Anterior cingulate cortex (tissue), 58 donors: Measurements from ENCODE around the gene EPB41L4A.
"Not testable (repeated sequence)": the region's sequence is repeated elsewhere in the genome, so short reads cannot be mapped to it uniquely, and the experiment has no call there.

ENCODE experiments used
- DNase-seq, 58 donors: peaks; one replicate each; lab custom pipeline; 2025; lab: John Stamatoyannopoulos, UW

EPB41L4A gene

DNA sequence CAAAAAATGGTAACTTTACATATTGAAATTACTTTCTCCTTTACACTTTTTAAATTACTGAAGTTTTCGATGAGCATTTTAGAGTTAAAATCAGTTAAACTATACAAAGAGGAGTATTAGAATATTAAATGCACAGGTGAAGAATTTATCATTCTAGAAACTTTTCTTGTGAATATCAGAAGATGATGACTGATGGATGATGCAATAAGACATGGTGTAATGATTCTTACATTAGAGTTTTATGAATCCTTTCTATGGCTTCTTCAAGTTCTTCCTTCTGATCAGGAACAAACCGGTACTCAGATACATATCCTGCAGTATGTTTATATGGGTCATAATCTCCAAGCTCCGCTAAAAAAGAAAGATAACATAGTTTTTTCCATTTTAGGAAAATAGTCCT is 154.4 kb downstream of the EPB41L4A start:
- DNase-seq: no peak

- no peak for DNase-seq
Measured at GRCh38 chr5:112264151-112264550, 154.9 kb downstream of the EPB41L4A start.

DNA sequence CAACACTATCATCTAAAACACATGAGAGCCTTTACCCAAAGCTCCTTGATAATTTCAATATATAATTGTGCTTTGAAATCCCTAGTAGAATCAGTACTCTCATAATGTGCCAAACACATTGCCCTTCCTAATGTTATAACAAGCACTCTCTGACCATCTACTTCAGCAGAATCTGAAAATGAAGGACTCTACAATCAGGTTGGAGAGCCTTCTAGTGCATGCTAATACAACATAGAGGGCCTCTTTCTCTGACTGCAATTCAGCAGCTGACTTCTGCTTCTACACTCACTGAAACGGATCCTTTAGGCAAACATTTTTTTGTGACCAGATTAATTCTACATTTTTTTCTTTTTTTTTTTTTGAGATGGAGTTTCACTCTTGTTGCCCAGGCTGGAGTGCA is 155.6 kb downstream of the EPB41L4A start:
- DNase-seq: no peak

- DNase-seq: no peak
Measured at GRCh38 chr5:112258571-112258970, 160.5 kb downstream of the EPB41L4A start.

- no peak for DNase-seq
Measured at GRCh38 chr5:112257976-112258375, 161.1 kb downstream of the EPB41L4A start.

DNA sequence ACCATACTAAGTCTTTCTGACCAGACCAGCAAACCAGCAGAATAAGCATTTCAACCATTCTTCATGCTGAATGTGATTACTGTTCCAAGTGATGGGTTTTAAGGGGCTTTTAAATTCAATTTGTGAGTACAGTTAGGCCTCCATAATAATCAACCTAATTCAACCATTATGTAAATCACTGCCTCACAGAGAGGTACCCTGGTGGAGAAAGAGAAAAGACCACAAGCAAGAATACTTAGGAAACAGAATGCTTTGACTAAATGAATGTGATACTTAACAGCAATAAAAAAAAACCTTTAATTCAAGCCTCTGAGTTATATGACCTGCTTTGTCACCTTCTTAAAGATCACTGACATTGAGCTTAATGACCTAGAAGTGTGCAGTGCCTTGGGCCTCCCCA is 162.1 kb downstream of the EPB41L4A start:
- DNase-seq: no peak

DNA sequence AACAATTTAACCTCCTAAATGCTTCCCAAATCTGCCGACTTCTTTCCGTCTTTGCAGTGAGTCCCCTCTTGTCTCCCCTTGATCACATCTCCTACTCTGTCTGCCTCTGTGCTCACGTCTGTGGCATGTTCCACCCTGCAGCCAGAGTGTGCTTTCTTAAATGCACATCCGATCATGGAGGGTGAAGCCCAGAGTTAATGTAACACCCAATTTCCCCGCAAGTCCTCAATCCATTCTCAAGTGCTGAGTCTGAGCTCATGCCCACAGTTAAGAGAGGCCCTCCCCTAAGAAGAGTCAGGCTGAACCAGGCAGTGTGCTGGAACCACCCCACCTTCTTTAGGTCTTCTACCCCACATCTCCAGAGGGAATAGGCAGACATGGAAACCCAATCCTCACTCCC is 164.8 kb downstream of the EPB41L4A start:
- DNase-seq: no peak

GRCh38 chr5:112253478-112254250 is 165.4 kb downstream of the EPB41L4A start:
- peak in 1 of 58 donors; percentile 3 for DNase-seq

DNA sequence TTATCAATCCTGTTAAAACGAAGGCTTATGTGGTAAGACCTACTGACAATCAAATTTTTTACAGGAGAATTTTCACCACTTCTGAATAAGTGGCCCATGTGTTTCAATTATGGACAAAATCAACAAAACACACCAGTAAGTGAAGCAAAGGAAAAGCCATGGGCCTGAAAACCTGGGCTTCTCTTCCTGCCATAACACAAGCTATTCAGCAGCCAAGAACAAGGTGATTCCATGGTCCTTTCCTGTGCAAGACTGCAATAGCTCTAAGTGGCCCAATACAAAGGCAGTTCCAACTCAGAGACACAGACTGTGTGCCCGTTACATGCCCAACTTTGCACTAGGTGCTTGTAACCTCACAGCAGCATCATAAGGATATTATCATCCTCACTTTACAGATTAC is 168.5 kb downstream of the EPB41L4A start:
- no peak for DNase-seq

- no peak for DNase-seq
Measured at GRCh38 chr5:112248623-112249022, 170.5 kb downstream of the EPB41L4A start.

GRCh38 chr5:112247960-112248359 is 171.1 kb downstream of the EPB41L4A start:
- DNase-seq: no peak

DNA sequence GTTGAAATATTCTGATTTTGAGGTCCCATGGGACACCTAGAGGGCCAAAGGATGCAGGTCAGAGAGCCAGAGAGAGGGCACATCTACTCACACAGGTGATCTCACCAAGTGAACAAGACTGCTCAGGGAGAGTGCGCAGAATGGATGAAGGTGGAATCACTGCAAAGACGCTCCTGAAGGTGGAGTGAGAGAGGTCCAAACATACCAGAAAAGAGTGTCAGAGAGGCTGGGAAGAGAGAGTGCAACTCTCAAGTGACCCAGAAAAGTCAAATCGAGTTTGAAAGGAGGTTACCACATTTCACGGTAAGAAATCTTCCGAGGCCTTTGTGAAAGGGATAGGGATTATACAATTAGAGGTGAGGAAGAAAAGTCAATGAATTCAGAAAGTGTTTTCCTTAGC is 173.4 kb downstream of the EPB41L4A start:
- no peak for DNase-seq

DNA sequence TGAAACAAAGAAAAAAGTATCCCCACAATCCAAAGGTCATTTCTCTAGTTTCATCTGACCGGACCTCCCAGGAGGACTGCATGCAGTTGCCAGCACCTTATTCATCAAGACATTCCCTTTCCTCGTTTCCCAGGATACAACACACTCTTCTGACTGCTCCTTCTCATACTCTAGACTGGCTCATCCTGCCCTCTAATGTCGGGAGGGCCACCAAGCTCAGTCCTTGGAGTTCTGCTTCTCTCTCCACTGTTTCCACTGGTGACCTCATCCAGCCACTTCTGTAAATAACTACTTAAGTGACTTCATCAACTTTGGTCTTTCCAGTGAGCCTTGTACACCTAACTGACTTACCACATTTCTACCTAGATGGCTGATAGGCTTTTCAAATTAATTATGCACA is 179.1 kb downstream of the EPB41L4A start:
- peak in 2 of 58 donors; percentile 0 to 15 for DNase-seq

DNA sequence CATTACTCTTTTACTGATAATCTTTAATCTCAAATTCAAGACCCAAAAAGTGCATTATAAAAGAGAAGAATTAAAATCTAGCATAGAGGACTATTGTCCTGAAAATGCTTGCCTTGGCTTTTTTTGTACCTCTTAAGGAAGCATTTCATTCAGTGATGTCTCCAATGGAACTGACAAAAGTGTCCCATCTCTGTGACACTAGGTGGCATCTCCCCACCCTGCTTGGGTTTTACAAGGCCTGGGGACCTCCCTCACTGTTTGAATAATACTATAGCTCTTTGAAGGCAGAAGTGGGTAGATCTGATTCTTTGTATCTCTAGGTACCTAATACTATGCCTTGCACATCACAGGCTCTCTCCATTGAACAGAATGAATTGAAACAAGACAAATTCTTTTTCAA is 180.6 kb downstream of the EPB41L4A start:
- peak in 1 of 58 donors; percentile 1 for DNase-seq

GRCh38 chr5:112237456-112237855 is 181.6 kb downstream of the EPB41L4A start:
- DNase-seq: no peak

- no peak for DNase-seq
Measured at GRCh38 chr5:112234000-112234399, 185.1 kb downstream of the EPB41L4A start.

DNA sequence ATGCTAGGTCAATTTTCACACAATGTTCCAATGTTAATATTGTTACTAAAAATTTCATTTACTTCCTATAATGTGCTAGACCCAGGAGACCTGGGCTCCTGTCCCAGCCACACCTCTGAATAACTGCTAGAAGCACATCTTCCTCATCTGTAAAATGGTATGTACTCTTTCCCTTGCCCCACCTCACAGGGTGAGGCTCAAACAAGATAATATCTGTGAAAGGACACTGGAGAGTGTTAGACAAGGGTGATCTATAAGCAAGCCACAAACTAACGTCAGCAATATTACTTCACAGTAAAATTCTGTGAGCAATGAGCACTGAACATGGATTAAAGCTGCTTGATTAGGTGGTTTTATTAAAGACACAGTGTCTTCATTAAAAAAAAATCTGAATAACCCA is 186.4 kb downstream of the EPB41L4A start:
- no peak for DNase-seq

DNA sequence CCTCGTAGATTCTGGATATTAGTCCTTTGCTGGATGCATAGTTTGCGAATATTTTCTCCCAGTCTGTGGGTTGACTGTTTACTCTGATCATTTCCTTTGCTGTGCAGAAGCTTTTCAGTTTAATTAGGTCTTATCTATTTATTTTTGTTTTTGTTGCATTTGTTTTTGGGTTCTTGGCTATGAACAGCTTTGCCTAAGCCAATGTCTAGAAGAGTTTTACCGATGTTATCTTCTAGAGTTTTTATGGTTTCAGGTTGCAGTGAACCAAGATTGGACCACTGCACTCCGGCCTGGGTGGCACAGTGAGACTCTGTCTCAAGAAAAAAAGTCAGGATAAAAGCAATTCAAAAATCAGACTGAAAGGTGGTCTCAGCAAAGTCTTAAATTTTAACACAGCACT is 188.5 kb downstream of the EPB41L4A start:
- DNase-seq: no peak

- DNase-seq: peak in 12 of 58 donors; percentile 2 to 27 (median 10)
Measured at GRCh38 chr5:112228667-112229066, 190.4 kb downstream of the EPB41L4A start.

DNA sequence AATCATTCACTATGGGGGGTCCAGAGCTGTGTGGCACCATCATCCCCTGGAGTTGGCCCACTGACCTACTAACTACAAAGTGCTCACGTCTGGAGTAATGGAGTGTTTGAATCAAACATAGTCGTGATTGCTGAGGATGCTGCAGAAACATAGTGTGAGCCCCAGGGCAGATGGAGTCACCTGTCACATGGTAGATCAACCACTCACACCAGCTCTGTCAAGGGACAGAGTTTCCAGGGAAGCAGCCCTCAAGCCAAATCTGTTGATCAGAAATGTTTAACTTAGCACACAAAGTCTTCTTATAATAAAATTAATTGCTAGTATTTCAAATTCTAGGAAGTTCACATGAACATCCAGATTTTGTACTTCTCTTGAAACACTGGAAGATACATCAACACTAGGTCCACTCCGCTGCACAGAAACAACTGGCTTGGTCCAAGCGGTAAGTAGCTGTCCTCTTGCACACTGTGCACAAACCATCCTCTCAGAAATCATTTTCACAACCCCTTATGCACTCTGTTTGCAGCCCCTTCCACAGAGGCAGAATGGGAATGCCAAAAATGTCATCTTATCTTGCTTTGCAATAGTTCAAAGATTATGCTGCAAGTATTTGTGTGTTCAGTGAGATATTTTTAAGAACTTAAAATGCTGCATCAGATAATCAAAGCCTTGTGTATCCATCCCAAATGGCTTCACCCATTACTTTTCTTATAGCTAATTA is 191.0 kb downstream of the EPB41L4A start:
- no peak for DNase-seq

GRCh38 chr5:112226215-112226614 is 192.9 kb downstream of the EPB41L4A start:
- no peak for DNase-seq

DNA sequence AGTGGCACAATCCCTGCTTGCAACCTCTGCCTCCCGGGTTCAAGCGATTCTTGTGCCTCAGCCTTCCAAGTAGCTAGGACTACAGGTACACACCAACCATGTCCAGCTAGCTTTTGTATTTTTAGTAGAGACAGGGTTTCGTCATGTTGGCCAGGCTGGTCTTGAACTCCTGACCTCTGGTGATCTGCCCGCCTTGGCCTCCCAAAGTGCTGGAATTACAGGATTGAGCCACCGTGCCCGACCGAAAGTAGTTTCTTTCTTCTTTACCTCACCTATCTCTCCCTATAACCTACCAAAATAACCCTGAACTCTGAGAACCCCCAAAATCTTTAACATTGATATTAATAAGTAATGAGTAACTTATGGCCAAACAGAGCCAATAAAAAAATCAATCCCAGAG is 196.1 kb downstream of the EPB41L4A start:
- DNase-seq: not testable (repeated sequence)
